ENCODE results near the gene PVR.
"Not testable (repeated sequence)": the region's sequence is repeated elsewhere in the genome, so short reads cannot be mapped to it uniquely, and the experiment has no call there.

The PVR gene

GRCh38 chr19:44646049-44646416 is 2.3 kb downstream of the PVR start:
- DNase-seq: no peak

GRCh38 chr19:44647144-44647543 is 3.4 kb downstream of the PVR start:
- no peak for DNase-seq

- DNase-seq: no peak
Observed at GRCh38 chr19:44648631-44649251, 5.0 kb downstream of the PVR start.

- no peak for DNase-seq
Observed at GRCh38 chr19:44649578-44650145, 6.0 kb downstream of the PVR start.

- no peak for DNase-seq
Observed at GRCh38 chr19:44653343-44653742, 9.6 kb downstream of the PVR start.

- DNase-seq: no peak
Observed at GRCh38 chr19:44653977-44654774, 10.5 kb downstream of the PVR start.

GRCh38 chr19:44657211-44657921 is 13.7 kb downstream of the PVR start:
- DNase-seq: peak; percentile 80

- no peak for DNase-seq
Observed at GRCh38 chr19:44658069-44658733, 14.5 kb downstream of the PVR start.

GRCh38 chr19:44660081-44660480 is 16.4 kb downstream of the PVR start:
- no peak for DNase-seq

GRCh38 chr19:44661205-44661604 is 17.5 kb downstream of the PVR start:
- DNase-seq: no peak

- no peak for DNase-seq
Observed at GRCh38 chr19:44661904-44662303, 18.2 kb downstream of the PVR start.

- no peak for DNase-seq
Observed at GRCh38 chr19:44662691-44663385, 19.1 kb downstream of the PVR start.

GRCh38 chr19:44663996-44664395 is 20.3 kb downstream of the PVR start:
- no peak for DNase-seq

- no peak for DNase-seq
Observed at GRCh38 chr19:44664976-44665375, 21.3 kb downstream of the PVR start.

- DNase-seq: peak; percentile 17
Observed at GRCh38 chr19:44666852-44667556, 23.3 kb downstream of the PVR start.

GRCh38 chr19:44668985-44669764 is 25.5 kb downstream of the PVR start:
- DNase-seq: no peak

GRCh38 chr19:44670027-44670426 is 26.3 kb downstream of the PVR start:
- DNase-seq: not testable (repeated sequence)

- DNase-seq: no peak
Observed at GRCh38 chr19:44671400-44671799, 27.7 kb downstream of the PVR start, which contains the start of gene CEACAM19. Gene CEACAM19, plus strand, starts transcription at chr19:44671482. Its CDS starts 450 bp downstream, at chr19:44671932.

- no peak for DNase-seq
Observed at GRCh38 chr19:44672226-44672625, 28.5 kb downstream of the PVR start.

- DNase-seq: no peak
Observed at GRCh38 chr19:44673510-44673909, 29.8 kb downstream of the PVR start.

GRCh38 chr19:44675521-44675920 is 31.8 kb downstream of the PVR start:
- DNase-seq: no peak
